Calu3 (cell line): ENCODE data around the gene SSBP4. TPM values are rescaled to one million over a fixed set of nuclear protein-coding genes. Genes with fewer than 3 reads are reported as not detected.

Source experiments
- BruUV-seq: library from RNA; stranded (reverse); fragments of 400-500 nt; replicated peaks from 2 replicates; lab custom pipeline; 2021; lab: Mats Ljungman, UMichigan
- CTCF ChIA-PET: fragments of 300-600 bp; sonication (Branson Sonifier 250); formaldehyde crosslinking; loops from one replicate; lab custom pipeline; 2022; ENCODE audit warnings: antibody characterized with exemption; lab: Charles Lee
- DNase-seq: peaks from one replicate; pipeline ENCODE4 v3.0.0; 2022
- H3K27ac Mint-ChIP-seq: one replicate; pipeline ENCODE4 v1.8.0; 2022; ENCODE audit warnings: mixed read lengths; ENCODE audit not compliant: unreplicated experiment
- H3K27me3 Mint-ChIP-seq: one replicate; pipeline ENCODE4 v1.8.0; 2022; ENCODE audit warnings: mixed read lengths; ENCODE audit not compliant: unreplicated experiment
- H3K36me3 Mint-ChIP-seq: one replicate; pipeline ENCODE4 v1.8.0; 2022; ENCODE audit warnings: mild to moderate bottlenecking, moderate library complexity, mixed read lengths; ENCODE audit not compliant: insufficient read depth, unreplicated experiment
- H3K4me1 Mint-ChIP-seq: one replicate; pipeline ENCODE4 v1.8.0; 2022; ENCODE audit warnings: mild to moderate bottlenecking, low read depth, mixed read lengths; ENCODE audit not compliant: unreplicated experiment
- H3K4me3 Mint-ChIP-seq: one replicate; pipeline ENCODE4 v1.8.0; 2022; ENCODE audit warnings: mild to moderate bottlenecking, low read depth, moderate library complexity, mixed read lengths; ENCODE audit not compliant: unreplicated experiment
- H3K9me3 Mint-ChIP-seq: one replicate; pipeline ENCODE4 v1.8.0; 2022; ENCODE audit warnings: low read depth, mixed read lengths; ENCODE audit not compliant: unreplicated experiment
- intact Hi-C: fragments of 100-400 bp; cut with micrococcal nuclease; formaldehyde crosslinking; loops from one replicate; pipeline ENCODE4 v1.10.0; 2022; ENCODE audit not compliant: unreplicated experiment
- total RNA-seq: library from RNA; stranded (reverse); gene quantifications from 2 replicates; pipeline ENCODE4 v1.2.3, GENCODE V29; 2022
- TF ChIP-seq, protein P1 (sequence below): fragments of 200-600 bp; IDR thresholded peaks from one replicate; pipeline ENCODE4 v1.8.0; 2022; ENCODE audit warnings: antibody characterized with exemption; ENCODE audit not compliant: unreplicated experiment

SSBP4 gene
- total RNA-seq, 1 experiment from 2014 or later, result 51.5 TPM

DNA sequence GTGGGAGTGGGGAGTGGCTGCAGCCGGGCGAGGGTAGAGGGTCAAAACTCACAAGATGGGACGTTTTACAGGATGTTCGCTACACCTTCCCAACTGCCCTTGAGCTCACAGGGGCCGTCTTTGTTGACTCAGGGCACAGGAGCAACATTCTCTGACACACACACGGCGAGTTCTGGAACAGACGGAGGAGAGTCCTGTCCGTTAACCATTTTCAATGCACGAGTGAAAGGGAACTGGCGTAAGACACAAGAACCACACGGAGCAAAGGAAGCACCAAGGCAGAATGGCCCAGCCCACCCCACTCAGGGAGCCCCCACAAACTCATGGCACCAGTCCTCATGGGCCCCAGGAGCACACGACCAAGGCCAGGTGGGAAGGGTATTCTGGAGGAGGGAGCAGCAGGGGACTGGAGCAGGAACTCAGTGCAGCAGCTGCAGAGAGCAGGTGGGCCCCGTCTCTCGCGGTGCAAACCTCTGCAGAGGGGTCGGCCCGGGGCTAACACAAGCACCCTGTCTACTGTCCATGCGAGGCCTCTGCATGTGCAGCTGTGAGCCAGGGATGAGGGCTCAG, 56.6 kb downstream of the SSBP4 start:
- intact Hi-C loops, result no loop called here
- peaks cover 19% of the 10 kb centered on the region for H3K4me1 Mint-ChIP-seq
- no peak for DNase-seq
- H3K27ac Mint-ChIP-seq, result no peak overlapping the region
- peaks cover 16% of the 10 kb centered on the region for H3K36me3 Mint-ChIP-seq
- TF ChIP-seq, protein P1, sequence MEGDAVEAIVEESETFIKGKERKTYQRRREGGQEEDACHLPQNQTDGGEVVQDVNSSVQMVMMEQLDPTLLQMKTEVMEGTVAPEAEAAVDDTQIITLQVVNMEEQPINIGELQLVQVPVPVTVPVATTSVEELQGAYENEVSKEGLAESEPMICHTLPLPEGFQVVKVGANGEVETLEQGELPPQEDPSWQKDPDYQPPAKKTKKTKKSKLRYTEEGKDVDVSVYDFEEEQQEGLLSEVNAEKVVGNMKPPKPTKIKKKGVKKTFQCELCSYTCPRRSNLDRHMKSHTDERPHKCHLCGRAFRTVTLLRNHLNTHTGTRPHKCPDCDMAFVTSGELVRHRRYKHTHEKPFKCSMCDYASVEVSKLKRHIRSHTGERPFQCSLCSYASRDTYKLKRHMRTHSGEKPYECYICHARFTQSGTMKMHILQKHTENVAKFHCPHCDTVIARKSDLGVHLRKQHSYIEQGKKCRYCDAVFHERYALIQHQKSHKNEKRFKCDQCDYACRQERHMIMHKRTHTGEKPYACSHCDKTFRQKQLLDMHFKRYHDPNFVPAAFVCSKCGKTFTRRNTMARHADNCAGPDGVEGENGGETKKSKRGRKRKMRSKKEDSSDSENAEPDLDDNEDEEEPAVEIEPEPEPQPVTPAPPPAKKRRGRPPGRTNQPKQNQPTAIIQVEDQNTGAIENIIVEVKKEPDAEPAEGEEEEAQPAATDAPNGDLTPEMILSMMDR, result no peak
- no TSS peak for BruUV-seq
- no peaks in the 10 kb centered on the region for H3K27me3 Mint-ChIP-seq
- CTCF ChIA-PET, result no interaction called here
- no peak overlapping the region for H3K4me3 Mint-ChIP-seq
- no peaks in the 10 kb centered on the region for H3K9me3 Mint-ChIP-seq

DNA sequence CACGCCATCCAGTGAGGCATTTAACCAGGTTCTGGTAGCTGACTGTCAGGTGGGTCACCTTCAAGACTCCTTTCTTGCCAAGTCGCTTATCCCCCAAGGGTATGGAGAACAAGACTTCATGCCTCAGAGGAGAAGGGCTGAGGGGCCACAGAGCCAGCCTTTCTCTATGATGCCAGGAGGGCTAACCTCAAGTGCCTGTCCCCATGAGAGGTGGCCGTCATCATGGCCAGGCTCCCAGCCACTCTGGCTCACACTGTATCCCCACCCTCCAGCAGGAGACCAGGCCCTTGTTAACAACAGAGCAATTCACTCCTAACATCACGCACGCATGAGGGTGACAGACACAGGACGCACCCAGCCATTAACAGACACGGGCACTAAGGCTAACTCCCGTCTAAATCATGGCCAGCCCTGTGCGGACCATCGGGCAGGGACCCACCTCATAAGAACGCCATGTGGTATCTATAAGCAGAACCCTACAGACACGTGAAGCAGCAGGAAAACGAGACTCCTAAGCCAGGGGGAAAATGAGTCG, 57.4 kb downstream of the SSBP4 start:
- CTCF ChIA-PET, result no interaction called here

DNA sequence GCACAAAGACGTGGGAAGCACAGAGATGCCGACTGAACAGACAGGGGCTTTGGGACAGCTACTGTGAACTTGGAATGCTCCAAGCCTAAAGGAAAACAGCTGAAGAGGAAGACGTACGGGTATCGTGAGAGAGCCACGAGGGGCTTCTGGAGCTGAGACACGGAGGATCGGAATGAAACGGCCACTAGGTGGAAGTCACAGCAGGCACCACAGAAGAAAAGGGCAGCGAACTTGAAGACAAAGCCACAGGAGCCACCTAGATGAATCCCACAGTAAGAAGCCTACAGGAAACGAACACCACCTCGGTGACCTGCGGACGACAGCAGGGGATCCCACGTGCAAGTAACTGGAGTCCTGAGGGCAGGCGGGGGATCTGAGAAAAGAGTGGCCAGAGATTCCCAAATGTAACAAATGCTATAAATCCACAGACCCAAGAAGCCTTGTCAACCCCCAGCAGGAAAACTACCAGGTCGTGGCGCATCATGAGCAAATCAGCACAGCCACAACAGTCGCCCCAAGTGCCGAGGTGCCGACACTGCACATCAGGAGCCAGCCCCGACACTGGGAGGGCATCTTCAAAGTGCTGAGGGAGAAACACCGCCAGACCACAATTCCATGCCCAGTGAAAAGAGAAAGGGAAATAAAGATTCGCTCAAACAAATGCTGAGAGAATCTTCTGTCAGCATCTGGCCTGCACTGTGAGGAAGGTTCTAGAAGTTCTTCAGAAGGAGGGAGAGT, 58.0 kb downstream of the SSBP4 start:
- Mint-ChIP-seq H3K36me3 (peaks cover 10% of the 10 kb centered on the region), H3K4me1 (peaks cover 19% of the 10 kb centered on the region), H3K9me3 (no peaks in the 10 kb centered on the region), H3K27me3 (no peaks in the 10 kb centered on the region), H3K27ac (no peak overlapping the region), H3K4me3 (no peak overlapping the region)
- TF ChIP-seq, protein P1, result no peak
- BruUV-seq, result no TSS peak
- intact Hi-C loops, result no loop called here
- CTCF ChIA-PET, result no interaction called here
- DNase-seq, result no peak

More for the DNA sequence above, 57.4 kb downstream of the SSBP4 start:
- Mint-ChIP-seq H3K4me1 (peaks cover 19% of the 10 kb centered on the region), H3K36me3 (peaks cover 13% of the 10 kb centered on the region), H3K27me3 (no peaks in the 10 kb centered on the region), H3K4me3 (no peak overlapping the region), H3K27ac (no peak overlapping the region), H3K9me3 (no peaks in the 10 kb centered on the region)
- DNase-seq, result no peak
- intact Hi-C loops, result no loop called here
- BruUV-seq, result no TSS peak
- TF ChIP-seq, protein P1, result no peak

DNA sequence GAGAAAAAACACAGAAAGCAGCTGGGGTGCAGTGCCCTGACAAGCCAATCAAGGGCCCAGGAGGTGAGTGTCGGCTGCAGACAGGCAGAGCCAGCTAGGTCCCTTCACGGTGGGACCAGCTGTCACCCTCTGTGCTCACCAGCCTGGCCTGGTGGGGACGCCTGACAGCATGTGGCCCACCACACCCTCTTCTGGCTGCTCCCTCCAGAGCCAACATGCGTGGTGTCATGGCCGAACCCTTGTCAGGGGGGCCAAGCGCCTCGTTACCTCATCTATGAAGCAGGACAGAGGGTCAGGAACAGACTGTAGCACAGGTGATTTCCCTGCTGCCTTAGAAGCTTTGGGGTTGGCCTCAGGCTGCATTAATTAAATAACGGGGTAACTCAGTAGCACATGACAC, 58.8 kb downstream of the SSBP4 start:
- no peak for DNase-seq
- BruUV-seq, result no TSS peak
- TF ChIP-seq, protein P1, result no peak
- H3K4me1 Mint-ChIP-seq, result peaks cover 19% of the 10 kb centered on the region
- peaks cover 10% of the 10 kb centered on the region for H3K36me3 Mint-ChIP-seq
- CTCF ChIA-PET, result no interaction called here
- H3K27ac Mint-ChIP-seq, result no peak overlapping the region
- intact Hi-C loops, result no loop called here
- H3K4me3 Mint-ChIP-seq, result no peak overlapping the region
- H3K27me3 Mint-ChIP-seq, result no peaks in the 10 kb centered on the region
- H3K9me3 Mint-ChIP-seq, result no peaks in the 10 kb centered on the region
